Tibial artery (tissue), 4 donors: ENCODE data around the gene ADARB2.

Source experiments
- DNase-seq, 2 donors: peaks; one replicate each; pipeline ENCODE4 v3.0.0-alpha.2; 2019
- H3K27ac ChIP-seq, 2 donors: fragments of 200-600 bp; sonication (generic) in 1 of 2; 1 replicate in 1 of 2; 2 replicates in 1 of 2; pipeline ENCODE4 v1.5.1; 2018 to 2019; ENCODE audit warnings: mild to moderate bottlenecking in 1 of 2
- H3K27me3 ChIP-seq, 2 donors: fragments of 200-600 bp; sonication (generic) in 1 of 2; one replicate each; pipeline versions ENCODE4 v1.5.1 to v1.6.0; 2016 to 2019
- H3K36me3 ChIP-seq, 3 donors: fragments of 200-600 bp; sonication (generic) in 2 of 3; one replicate each; pipeline ENCODE4 v1.5.1; 2016 to 2019; ENCODE audit warnings: mild to moderate bottlenecking in 2 of 3
- H3K4me1 ChIP-seq, 4 donors: fragments of 200-600 bp; sonication (generic) in 2 of 4; 1 replicate in 3 of 4; 2 replicates in 1 of 4; pipeline ENCODE4 v1.5.1; 2016 to 2019
- H3K4me3 ChIP-seq, 2 donors: fragments of 200-600 bp; sonication (generic) in 1 of 2; 1 replicate in 1 of 2; 2 replicates in 1 of 2; pipeline ENCODE4 v1.5.1; 2018 to 2019; ENCODE audit warnings: mild to moderate bottlenecking in 2 of 2
- H3K9me3 ChIP-seq, 3 donors: fragments of 200-600 bp; sonication (generic) in 1 of 3; one replicate each; pipeline ENCODE4 v1.5.1; 2016 to 2019
- intact Hi-C: fragments of 100-400 bp; cut with DNase I; formaldehyde crosslinking; loops from one replicate; pipeline ENCODE4 v1.15.0; 2023; ENCODE audit warnings: low total_unique reads
- TF ChIP-seq, protein P1 (sequence below), 2 experiments: fragments of 200-600 bp in 1 of 2; fragments of 450-650 bp in 1 of 2; IDR thresholded peaks; one replicate each; pipeline ENCODE4 v1.5.1; 2017 to 2019; ENCODE audit warnings: antibody characterized with exemption in 2 of 2, mild to moderate bottlenecking in 1 of 2, moderate library complexity in 1 of 2

The ADARB2 gene

DNA sequence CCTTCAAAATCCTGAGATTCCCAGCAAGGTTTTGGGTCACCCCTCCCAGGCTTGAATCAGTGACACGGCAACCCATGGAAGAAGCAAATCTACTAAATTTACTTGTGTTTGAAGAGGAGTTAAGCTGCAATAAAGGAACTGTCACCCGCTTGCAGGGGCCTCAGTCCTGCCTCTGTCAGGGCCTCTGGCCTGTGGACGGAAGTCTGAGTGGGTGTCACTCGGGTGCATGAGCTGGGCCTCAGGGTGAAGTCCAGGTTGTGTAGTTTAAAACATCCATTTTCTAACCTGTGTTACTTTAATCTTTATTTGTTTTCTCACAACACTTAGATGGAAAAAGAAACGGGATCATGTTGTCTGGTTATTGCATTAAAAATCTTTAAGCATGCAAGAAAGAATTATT, 234.9 kb downstream of the ADARB2 start:
- TF ChIP-seq, protein P1, sequence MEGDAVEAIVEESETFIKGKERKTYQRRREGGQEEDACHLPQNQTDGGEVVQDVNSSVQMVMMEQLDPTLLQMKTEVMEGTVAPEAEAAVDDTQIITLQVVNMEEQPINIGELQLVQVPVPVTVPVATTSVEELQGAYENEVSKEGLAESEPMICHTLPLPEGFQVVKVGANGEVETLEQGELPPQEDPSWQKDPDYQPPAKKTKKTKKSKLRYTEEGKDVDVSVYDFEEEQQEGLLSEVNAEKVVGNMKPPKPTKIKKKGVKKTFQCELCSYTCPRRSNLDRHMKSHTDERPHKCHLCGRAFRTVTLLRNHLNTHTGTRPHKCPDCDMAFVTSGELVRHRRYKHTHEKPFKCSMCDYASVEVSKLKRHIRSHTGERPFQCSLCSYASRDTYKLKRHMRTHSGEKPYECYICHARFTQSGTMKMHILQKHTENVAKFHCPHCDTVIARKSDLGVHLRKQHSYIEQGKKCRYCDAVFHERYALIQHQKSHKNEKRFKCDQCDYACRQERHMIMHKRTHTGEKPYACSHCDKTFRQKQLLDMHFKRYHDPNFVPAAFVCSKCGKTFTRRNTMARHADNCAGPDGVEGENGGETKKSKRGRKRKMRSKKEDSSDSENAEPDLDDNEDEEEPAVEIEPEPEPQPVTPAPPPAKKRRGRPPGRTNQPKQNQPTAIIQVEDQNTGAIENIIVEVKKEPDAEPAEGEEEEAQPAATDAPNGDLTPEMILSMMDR (IDR thresholded peaks at IDR 0.05): no peak

DNA sequence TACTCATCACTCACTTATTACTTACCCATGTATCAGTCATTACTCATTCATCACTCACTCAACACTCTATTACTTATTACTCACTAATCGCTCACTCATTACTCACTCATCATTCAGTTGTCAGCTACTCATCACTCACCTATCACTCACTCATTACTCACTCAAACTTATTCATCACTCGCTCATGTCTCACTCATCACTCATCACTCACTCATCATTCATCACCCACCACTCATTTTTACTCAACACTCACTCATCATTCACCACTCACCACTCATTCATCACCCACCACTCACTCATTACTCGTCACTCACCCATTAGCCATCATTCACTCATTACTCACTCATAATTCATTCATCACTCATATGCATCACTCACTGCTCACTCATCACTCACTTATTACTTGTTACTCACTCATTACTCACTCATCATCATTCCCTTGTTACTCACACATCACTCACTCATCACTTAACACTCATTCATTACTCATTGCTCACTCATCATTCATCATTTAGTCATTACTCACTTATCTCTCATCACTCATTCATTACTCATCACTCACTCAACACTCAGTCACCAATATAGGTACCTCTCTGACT, 237.9 kb downstream of the ADARB2 start:
- no peaks in the 10 kb centered on the region for H3K27me3 ChIP-seq
- no peaks in the 10 kb centered on the region for H3K9me3 ChIP-seq
- no peaks in the 10 kb centered on the region for H3K4me1 ChIP-seq
- DNase-seq: no peak
- H3K4me3 ChIP-seq: no peak overlapping the region
- no peak overlapping the region for H3K27ac ChIP-seq
- intact Hi-C loops: no loop called here
- no peaks in the 10 kb centered on the region for H3K36me3 ChIP-seq
- TF ChIP-seq, protein P1 (IDR thresholded peaks at IDR 0.05): no peak

More for the DNA sequence above, 234.9 kb downstream of the ADARB2 start:
- H3K4me3 ChIP-seq: no peak overlapping the region
- H3K27me3 ChIP-seq: peaks cover 0 to 6% of the 10 kb centered on the region in 2 donors
- H3K36me3 ChIP-seq: no peaks in the 10 kb centered on the region
- H3K4me1 ChIP-seq: no peaks in the 10 kb centered on the region
- intact Hi-C loops: no loop called here
- peaks cover 0 to 7% (median 0%) of the 10 kb centered on the region in 3 donors for H3K9me3 ChIP-seq
- H3K27ac ChIP-seq: no peak overlapping the region
- no peak for DNase-seq

DNA sequence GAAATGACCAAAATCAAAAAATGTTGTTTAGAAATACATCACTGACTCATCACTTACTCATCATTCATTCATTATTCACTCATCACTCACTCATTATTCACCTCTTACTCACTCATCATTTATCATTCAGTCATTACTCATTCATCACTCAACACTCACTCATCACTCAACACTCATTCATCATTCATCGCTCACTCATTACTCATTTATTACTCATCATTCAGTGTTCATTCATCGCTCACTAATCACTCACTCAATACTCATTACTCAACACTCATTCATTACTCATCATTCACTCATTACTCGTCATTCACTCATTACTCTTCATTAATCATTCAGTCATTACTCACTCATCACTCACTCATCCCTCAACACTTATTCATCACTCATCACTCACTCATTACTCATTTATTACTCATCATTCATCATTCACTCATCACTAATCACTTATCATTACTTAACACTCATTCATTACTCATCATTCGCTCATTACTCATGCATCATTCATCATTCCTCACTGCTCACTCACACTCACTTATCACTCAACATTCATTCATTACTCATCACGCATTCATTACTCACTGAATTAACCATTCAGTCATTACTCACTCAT, 238.5 kb downstream of the ADARB2 start:
- Histone ChIP-seq H3K36me3 (no peaks in the 10 kb centered on the region), H3K27me3 (no peaks in the 10 kb centered on the region), H3K9me3 (no peaks in the 10 kb centered on the region), H3K4me3 (no peak overlapping the region), H3K27ac (no peak overlapping the region), H3K4me1 (no peaks in the 10 kb centered on the region)
- no peak for DNase-seq
- TF ChIP-seq, protein P1 (IDR thresholded peaks at IDR 0.05): no peak
- intact Hi-C loops: no loop called here

DNA sequence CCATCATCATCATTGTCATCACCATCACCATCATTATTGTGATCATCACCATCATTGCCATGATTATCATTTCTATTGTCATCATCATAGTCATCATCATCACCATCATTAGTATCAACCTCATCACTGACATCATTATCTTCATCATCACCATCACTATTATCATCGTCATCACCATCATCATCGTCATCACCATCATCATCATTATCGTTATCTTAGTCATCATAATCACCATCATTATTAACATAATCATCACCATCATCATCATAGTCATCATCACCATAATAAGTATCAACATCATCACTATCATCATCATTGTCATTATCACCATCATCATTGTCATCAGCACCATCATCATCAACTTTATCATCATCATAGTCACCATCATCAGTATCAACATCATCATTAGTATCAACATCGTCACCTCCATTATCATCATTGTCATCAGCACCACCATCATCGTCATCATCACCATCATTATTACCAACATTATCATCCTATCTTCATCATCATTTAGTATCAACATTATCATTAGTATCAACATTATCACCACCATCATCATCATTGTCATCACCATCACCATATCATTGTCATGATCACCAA, 241.3 kb downstream of the ADARB2 start:
- Histone ChIP-seq H3K9me3 (no peaks in the 10 kb centered on the region), H3K36me3 (no peaks in the 10 kb centered on the region), H3K27ac (no peak overlapping the region), H3K4me3 (no peak overlapping the region), H3K4me1 (no peaks in the 10 kb centered on the region), H3K27me3 (no peaks in the 10 kb centered on the region)
- TF ChIP-seq, protein P1 (IDR thresholded peaks at IDR 0.05): no peak
- no peak for DNase-seq
- intact Hi-C loops: no loop called here

DNA sequence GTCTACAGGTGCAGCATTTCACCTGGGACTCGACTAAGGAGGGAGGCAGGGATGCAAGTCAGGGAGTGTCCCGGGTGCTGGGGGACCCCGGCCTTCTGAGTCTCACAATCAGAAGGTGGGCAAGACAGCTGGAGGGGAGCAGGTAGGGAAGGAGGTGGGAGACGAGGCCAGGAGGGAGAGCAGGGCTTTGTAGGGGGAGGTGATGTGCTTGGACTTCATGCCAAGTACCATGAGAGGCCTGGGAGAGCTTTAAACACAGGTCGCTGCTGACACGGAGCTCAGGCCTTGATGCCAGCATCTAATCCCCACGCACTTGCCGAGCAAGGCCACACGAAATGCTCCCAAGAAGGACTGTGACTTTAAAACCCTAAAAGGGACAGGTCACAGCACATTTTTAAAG, 244.7 kb downstream of the ADARB2 start:
- DNase-seq: no peak
- TF ChIP-seq, protein P1 (IDR thresholded peaks at IDR 0.05): no peak
- Histone ChIP-seq H3K4me1 (no peaks in the 10 kb centered on the region), H3K27ac (no peak overlapping the region), H3K4me3 (no peak overlapping the region), H3K36me3 (no peaks in the 10 kb centered on the region), H3K9me3 (no peaks in the 10 kb centered on the region), H3K27me3 (no peaks in the 10 kb centered on the region)
- intact Hi-C loops: no loop called here
